Astrocyte (in vitro differentiated cells and primary cell): Measurements from ENCODE around the gene MACROH2A1. TPM values are rescaled to one million over a fixed set of nuclear protein-coding genes. Genes with fewer than 3 reads are reported as not detected.
A peak's percentile ranks its signal among the peaks of the same experiment; 100 is the strongest.

ENCODE experiments used
- DNase-seq: peaks from one replicate; pipeline ENCODE4 v3.0.0-alpha.2; 2010; ENCODE audit warnings: low read depth
- FAIRE-seq: peaks from 2 replicates; lab custom pipeline; 2011; peaks lifted over from hg19 to GRCh38; lab: Jason Lieb, UNC
- H2AFZ ChIP-seq: 2 replicates; pipeline ENCODE4 v1.6.0; 2012; ENCODE audit warnings: low read depth, low read length, inconsistent platforms
- H3K27ac ChIP-seq: 2 replicates; pipeline ENCODE4 v1.5.1; 2011; ENCODE audit warnings: low read depth, low read length, inconsistent platforms
- H3K27me3 ChIP-seq: 2 replicates; pipeline ENCODE4 v1.6.0; 2011; ENCODE audit warnings: low read length, inconsistent platforms; ENCODE audit not compliant: insufficient read depth
- H3K36me3 ChIP-seq: 2 replicates; pipeline ENCODE4 v1.5.1; 2011; ENCODE audit warnings: low read length, inconsistent platforms; ENCODE audit not compliant: insufficient read depth
- H3K4me1 ChIP-seq: 2 replicates; pipeline ENCODE4 v1.5.1; 2011; ENCODE audit warnings: low read length, inconsistent platforms; ENCODE audit not compliant: insufficient read depth
- H3K4me2 ChIP-seq: 2 replicates; pipeline ENCODE4 v1.6.0; 2012; ENCODE audit warnings: low read length, inconsistent platforms
- H3K4me3 ChIP-seq: 2 replicates; pipeline ENCODE4 v1.5.1; 2011; ENCODE audit warnings: low read depth, mild to moderate bottlenecking, low read length, inconsistent platforms; ENCODE audit not compliant: insufficient read depth
- H3K79me2 ChIP-seq: 2 replicates; pipeline ENCODE4 v1.6.0; 2012; ENCODE audit warnings: mild to moderate bottlenecking, low read length, inconsistent platforms; ENCODE audit not compliant: insufficient read depth
- H3K9ac ChIP-seq: 2 replicates; pipeline ENCODE4 v1.6.0; 2012; ENCODE audit warnings: mild to moderate bottlenecking, low read length, inconsistent platforms
- H3K9me3 ChIP-seq: 2 replicates; pipeline ENCODE4 v1.5.1; 2012; ENCODE audit warnings: low read depth, mild to moderate bottlenecking, low read length, inconsistent platforms; ENCODE audit not compliant: insufficient read depth
- H4K20me1 ChIP-seq: 2 replicates; pipeline ENCODE4 v1.6.0; 2012; ENCODE audit warnings: low read length, inconsistent platforms; ENCODE audit not compliant: insufficient read depth
- H3K27ac Mint-ChIP-seq: one replicate; pipeline ENCODE4 v1.8.0; 2021; ENCODE audit warnings: mild to moderate bottlenecking, mixed read lengths; ENCODE audit not compliant: unreplicated experiment
- H3K27me3 Mint-ChIP-seq: one replicate; pipeline ENCODE4 v1.8.0; 2021; ENCODE audit warnings: low read depth, mixed read lengths; ENCODE audit not compliant: unreplicated experiment
- H3K36me3 Mint-ChIP-seq: one replicate; pipeline ENCODE4 v1.8.0; 2021; ENCODE audit warnings: low read depth, mixed read lengths; ENCODE audit not compliant: unreplicated experiment
- H3K4me1 Mint-ChIP-seq: one replicate; pipeline ENCODE4 v1.8.0; 2021; ENCODE audit warnings: low read depth, mixed read lengths; ENCODE audit not compliant: unreplicated experiment
- H3K4me3 Mint-ChIP-seq: one replicate; pipeline ENCODE4 v1.8.0; 2021; ENCODE audit warnings: mild to moderate bottlenecking, moderate library complexity, mixed read lengths; ENCODE audit not compliant: unreplicated experiment
- H3K9me3 Mint-ChIP-seq: one replicate; pipeline ENCODE4 v1.8.0; 2021; ENCODE audit warnings: mild to moderate bottlenecking, mixed read lengths; ENCODE audit not compliant: unreplicated experiment
- EZH2 ChIP-seq: IDR thresholded peaks from 2 replicates; pipeline ENCODE4 v1.6.1; 2012; ENCODE audit warnings: mild to moderate bottlenecking, low read length, inconsistent platforms; ENCODE audit not compliant: insufficient read depth
- total RNA-seq: library from RNA; stranded (reverse); gene quantifications from 2 replicates; pipeline ENCODE4 v1.2.1, GENCODE V29; 2021
- TF ChIP-seq, protein P1 (sequence below): IDR thresholded peaks from 2 replicates; pipeline ENCODE4 v1.5.1; 2011; ENCODE audit warnings: low read depth, mild to moderate bottlenecking, inconsistent platforms, low read length, moderate library complexity; ENCODE audit not compliant: insufficient read depth

MACROH2A1 gene
- total RNA-seq, 1 donor from 2014 or later = 143 TPM

DNA sequence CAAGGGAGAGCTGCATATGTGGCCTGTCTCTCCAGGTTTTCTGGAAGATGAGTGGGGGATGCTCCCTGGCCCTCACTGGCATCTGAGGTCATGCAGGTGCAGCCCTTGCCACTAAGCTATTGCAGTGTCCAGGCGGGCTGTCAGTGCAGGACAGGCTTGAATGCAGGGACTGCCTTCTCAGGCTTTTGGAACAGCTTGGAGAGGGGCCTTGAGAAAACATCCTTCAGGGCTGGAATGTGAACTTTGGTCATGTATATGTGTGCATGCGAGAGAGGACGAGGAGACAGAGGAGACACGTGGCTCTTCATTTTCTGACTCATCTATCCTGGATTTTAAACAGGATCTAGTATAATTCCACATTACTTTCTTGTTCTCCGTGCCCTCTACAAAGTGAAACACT, 90.3 kb downstream of the MACROH2A1 start:
- peaks cover 25% of the 10 kb centered on the region for H3K27me3 Mint-ChIP-seq
- no peak overlapping the region for H3K4me3 Mint-ChIP-seq
- Histone ChIP-seq H3K4me3 (no peak overlapping the region), H3K27ac (no peak overlapping the region), H3K4me1 (peaks cover 18% of the 10 kb centered on the region), H2AFZ (no peak overlapping the region), H3K79me2 (no peaks in the 10 kb centered on the region), H3K27me3 (no peaks in the 10 kb centered on the region), H4K20me1 (no peaks in the 10 kb centered on the region), H3K9ac (peak overlapping the region; percentile 3), H3K4me2 (peak overlapping the region; percentile 53), H3K9me3 (no peaks in the 10 kb centered on the region), H3K36me3 (no peaks in the 10 kb centered on the region)
- H3K36me3 Mint-ChIP-seq = no peaks in the 10 kb centered on the region
- H3K9me3 Mint-ChIP-seq = no peaks in the 10 kb centered on the region
- no peak for FAIRE-seq
- H3K4me1 Mint-ChIP-seq = peaks cover 18% of the 10 kb centered on the region
- H3K27ac Mint-ChIP-seq = peak overlapping the region; percentile 81
- peak; percentile 59 for DNase-seq
- TF ChIP-seq EZH2 = no peak
- TF ChIP-seq, protein P1, sequence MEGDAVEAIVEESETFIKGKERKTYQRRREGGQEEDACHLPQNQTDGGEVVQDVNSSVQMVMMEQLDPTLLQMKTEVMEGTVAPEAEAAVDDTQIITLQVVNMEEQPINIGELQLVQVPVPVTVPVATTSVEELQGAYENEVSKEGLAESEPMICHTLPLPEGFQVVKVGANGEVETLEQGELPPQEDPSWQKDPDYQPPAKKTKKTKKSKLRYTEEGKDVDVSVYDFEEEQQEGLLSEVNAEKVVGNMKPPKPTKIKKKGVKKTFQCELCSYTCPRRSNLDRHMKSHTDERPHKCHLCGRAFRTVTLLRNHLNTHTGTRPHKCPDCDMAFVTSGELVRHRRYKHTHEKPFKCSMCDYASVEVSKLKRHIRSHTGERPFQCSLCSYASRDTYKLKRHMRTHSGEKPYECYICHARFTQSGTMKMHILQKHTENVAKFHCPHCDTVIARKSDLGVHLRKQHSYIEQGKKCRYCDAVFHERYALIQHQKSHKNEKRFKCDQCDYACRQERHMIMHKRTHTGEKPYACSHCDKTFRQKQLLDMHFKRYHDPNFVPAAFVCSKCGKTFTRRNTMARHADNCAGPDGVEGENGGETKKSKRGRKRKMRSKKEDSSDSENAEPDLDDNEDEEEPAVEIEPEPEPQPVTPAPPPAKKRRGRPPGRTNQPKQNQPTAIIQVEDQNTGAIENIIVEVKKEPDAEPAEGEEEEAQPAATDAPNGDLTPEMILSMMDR = no peak

DNA sequence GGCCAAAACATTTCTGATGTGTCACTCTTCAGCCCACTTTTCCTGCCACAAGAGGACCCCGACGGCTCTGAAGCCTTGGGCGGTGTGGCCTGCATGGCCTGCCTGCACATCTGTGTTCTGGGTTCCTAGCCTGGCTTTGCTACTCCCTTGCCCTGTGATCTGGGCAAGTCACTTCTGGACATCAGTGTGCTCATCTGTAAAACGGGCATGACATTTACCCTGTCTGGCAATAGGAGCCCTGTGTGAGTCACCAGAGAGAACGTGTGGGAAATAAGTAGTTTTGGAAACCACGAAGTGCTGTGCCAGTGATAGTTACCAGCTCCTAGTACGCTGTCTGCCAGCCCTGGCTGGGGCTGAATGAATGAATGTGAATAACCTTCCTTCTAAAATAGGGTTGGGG, 90.8 kb downstream of the MACROH2A1 start:
- Histone ChIP-seq H2AFZ (no peak overlapping the region), H3K27ac (no peak overlapping the region), H3K4me1 (peaks cover 18% of the 10 kb centered on the region), H3K9ac (peak overlapping the region; percentile 3), H3K36me3 (no peaks in the 10 kb centered on the region), H3K4me3 (no peak overlapping the region), H3K4me2 (peak overlapping the region; percentile 53), H3K27me3 (no peaks in the 10 kb centered on the region), H4K20me1 (no peaks in the 10 kb centered on the region), H3K9me3 (no peaks in the 10 kb centered on the region), H3K79me2 (no peaks in the 10 kb centered on the region)
- DNase-seq = peak; percentile 46
- no peak for TF ChIP-seq EZH2
- TF ChIP-seq, protein P1 = no peak
- Mint-ChIP-seq H3K36me3 (no peaks in the 10 kb centered on the region), H3K9me3 (no peaks in the 10 kb centered on the region), H3K4me1 (peaks cover 18% of the 10 kb centered on the region), H3K27me3 (peaks cover 21% of the 10 kb centered on the region), H3K4me3 (peak overlapping the region; percentile 37), H3K27ac (no peak overlapping the region)
- no peak for FAIRE-seq

DNA sequence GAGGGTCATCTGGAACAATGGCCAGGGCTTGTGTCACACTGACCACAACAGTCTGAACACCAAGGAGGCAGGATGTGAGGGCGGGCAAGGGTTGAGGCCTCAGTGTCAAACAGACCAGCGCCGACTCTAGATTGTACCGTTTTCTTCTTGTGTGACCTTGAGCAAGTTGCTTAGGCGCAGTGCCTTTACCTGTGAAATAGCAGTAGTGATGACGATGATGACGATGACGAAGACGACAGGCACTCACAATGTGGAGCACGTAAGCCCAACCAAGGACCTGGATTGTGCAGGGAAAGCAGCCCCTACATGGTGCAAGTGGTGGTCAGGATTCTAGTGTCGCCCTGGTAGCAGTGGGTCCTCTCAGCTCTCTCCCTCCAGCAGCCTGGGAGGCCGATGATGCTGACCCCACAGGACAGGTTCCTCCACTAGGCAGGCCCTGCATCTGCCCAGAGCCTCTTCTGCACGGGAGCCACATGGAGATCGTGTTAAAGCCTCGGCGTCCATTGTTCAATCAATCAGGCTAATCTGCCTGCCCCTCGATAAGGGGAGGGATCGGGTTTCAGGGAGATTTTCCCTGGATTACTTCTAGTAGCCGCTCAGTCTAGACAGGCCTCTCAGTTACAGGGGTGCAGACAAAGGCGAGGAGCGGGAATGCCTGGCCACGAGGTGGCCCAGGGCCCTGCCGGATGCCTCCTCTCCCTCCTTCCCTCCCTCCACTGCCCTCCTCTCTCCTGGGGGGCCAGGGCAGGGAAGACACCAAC, 91.7 kb downstream of the MACROH2A1 start:
- no peaks in the 10 kb centered on the region for H3K9me3 ChIP-seq
- H3K4me3 ChIP-seq = no peak overlapping the region
- H3K36me3 ChIP-seq = no peaks in the 10 kb centered on the region
- no peaks in the 10 kb centered on the region for H3K27me3 ChIP-seq
- Mint-ChIP-seq H3K9me3 (no peaks in the 10 kb centered on the region), H3K4me3 (no peak overlapping the region), H3K36me3 (no peaks in the 10 kb centered on the region), H3K4me1 (peaks cover 18% of the 10 kb centered on the region), H3K27me3 (peaks cover 17% of the 10 kb centered on the region), H3K27ac (peak overlapping the region; percentile 55)
- H4K20me1 ChIP-seq = no peaks in the 10 kb centered on the region
- H3K4me1 ChIP-seq = peaks cover 18% of the 10 kb centered on the region
- DNase-seq = no peak
- TF ChIP-seq, protein P1 = no peak
- no peak for TF ChIP-seq EZH2
- no peaks in the 10 kb centered on the region for H3K79me2 ChIP-seq
- FAIRE-seq = no peak
- no peak overlapping the region for H3K4me2 ChIP-seq
- no peak overlapping the region for H3K27ac ChIP-seq
- H2AFZ ChIP-seq = no peak overlapping the region
- no peak overlapping the region for H3K9ac ChIP-seq
